Measurements from ENCODE around the gene CROCC2. TPM values are rescaled to one million over a fixed set of nuclear protein-coding genes. Genes with fewer than 3 reads are reported as not detected.

CROCC2 gene
- total and polyA plus RNA-seq, 7 experiments from 2014 or later: 0.22 TPM; not detected in 6

DNA sequence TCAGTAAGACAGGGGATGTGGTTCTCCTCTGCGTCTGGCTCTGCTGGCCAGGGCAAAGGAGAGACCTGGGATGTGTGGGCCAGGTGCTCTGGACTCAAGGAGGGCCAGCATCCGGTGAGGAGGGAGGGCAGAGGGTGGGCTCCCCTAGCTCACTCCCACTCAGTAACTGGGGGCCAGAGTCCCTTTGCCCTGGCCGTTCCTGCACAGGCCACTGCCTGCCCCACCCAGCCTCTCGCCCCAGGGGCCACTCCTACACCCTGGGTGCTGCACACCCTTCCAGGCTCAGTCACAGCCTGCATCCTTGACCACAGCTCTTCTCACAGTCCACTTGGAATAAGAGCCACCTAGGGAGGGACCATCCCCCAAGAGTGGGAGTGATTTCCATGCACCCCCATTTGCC lies 133.3 kb downstream of the CROCC2 start:
- intact Hi-C loops (cut with micrococcal nuclease): loop anchor here in 1 of 2 donors (5.0 kb wide), 1 partner anchor 42 kb away; the partner anchor contains the start of gene SNED1
- peaks cover 0 to 9% (median 0%) of the 10 kb centered on the region in 5 donors for H3K27me3 Mint-ChIP-seq
- DNase-seq (no peak), ATAC-seq (no peak)
- Histone ChIP-seq H3K27me3 (ENCODE audit: control insufficient read depth in 2 of 2, insufficient read depth in 2 of 2, low read length in 2 of 2) (no peaks in the 10 kb centered on the region), H3K27ac (ENCODE audit: low read depth, low read length) (no peak overlapping the region), H3K36me3 (ENCODE audit: control insufficient read depth in 2 of 3, insufficient read depth in 3 of 3, low read length in 3 of 3) (no peaks in the 10 kb centered on the region), H3K4me3 (ENCODE audit: low read length) (no peak overlapping the region), H3K9me3 (ENCODE audit: control insufficient read depth in 2 of 3, low read length in 3 of 3) (no peaks in the 10 kb centered on the region), H3K4me1 (ENCODE audit: control insufficient read depth in 2 of 2, insufficient read depth in 2 of 2, low read length in 2 of 2) (peaks cover 7 to 14% of the 10 kb centered on the region in 2 donors)
- peaks cover 0 to 15% (median 6%) of the 10 kb centered on the region in 5 donors for H3K36me3 Mint-ChIP-seq
- ChIA-PET POLR2A (interaction anchor here (0.7 kb wide), 1 partner anchor 11 kb away, joined by 4 read pairs; no protein-coding TSS in a partner anchor), CTCF (no interaction called here)
- H3K4me1 Mint-ChIP-seq: peaks cover 0 to 30% (median 6%) of the 10 kb centered on the region in 7 donors
- H3K27ac Mint-ChIP-seq: peak overlapping the region in 4 of 9 donors; percentile 8 to 84 (median 27)
- no peaks in the 10 kb centered on the region for H3K9me3 Mint-ChIP-seq
- H3K4me3 Mint-ChIP-seq: peak overlapping the region in 1 of 10 donors; percentile 25

DNA sequence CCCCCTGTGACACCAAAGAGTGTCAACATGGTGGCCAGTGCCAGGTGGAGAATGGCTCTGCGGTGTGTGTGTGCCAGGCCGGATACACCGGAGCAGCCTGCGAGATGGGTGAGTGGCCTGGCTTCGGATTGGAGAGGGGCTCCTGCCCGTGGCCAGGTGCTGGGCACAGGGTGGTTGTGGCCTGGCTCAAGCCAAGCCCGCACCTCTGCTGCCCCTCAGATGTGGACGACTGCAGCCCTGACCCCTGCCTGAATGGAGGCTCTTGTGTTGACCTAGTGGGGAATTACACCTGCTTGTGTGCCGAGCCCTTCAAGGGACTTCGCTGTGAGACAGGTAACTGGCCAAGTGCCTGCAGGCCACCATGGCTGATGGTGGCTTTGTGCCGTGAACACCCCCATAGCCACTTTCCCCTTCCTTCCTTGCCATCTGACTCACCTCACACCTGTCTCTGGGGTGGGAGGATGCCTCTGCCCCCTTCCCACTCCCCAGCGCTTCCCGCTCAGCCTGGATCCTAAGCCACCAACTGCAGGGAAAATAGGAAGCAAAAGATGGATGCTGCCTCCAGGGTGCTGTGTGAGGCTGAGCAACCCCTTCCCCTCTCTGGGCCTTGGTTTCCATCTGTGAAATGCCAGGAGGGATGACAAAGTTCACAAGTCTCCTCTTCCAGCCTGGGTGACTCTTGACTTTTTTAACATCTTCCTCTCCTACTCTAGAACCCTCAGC lies 134.1 kb downstream of the CROCC2 start:
- intact Hi-C loops (cut with micrococcal nuclease): no loop called here
- DNase-seq (no peak), ATAC-seq (no peak)
- CTCF ChIA-PET: no interaction called here
- H3K27me3 Mint-ChIP-seq: peaks cover 0 to 10% (median 0%) of the 10 kb centered on the region in 5 donors
- peaks cover 0 to 15% (median 10%) of the 10 kb centered on the region in 5 donors for H3K36me3 Mint-ChIP-seq
- H3K27ac ChIP-seq (ENCODE audit: low read depth, low read length): no peak overlapping the region
- H3K27ac Mint-ChIP-seq: peak overlapping the region in 1 of 9 donors; percentile 21
- no peak overlapping the region for H3K4me3 ChIP-seq (ENCODE audit: low read length)
- POLR2A ChIA-PET: no interaction called here
- peaks cover 0 to 5% (median 2%) of the 10 kb centered on the region in 11 donors for H3K9me3 Mint-ChIP-seq
- peaks cover 0 to 30% (median 6%) of the 10 kb centered on the region in 7 donors for H3K4me1 Mint-ChIP-seq
- H3K4me1 ChIP-seq (ENCODE audit: control insufficient read depth in 2 of 2, insufficient read depth in 2 of 2, low read length in 2 of 2): peaks cover 7 to 14% of the 10 kb centered on the region in 2 donors
- peak overlapping the region in 1 of 10 donors; percentile 25 for H3K4me3 Mint-ChIP-seq
- H3K36me3 ChIP-seq (ENCODE audit: control insufficient read depth in 2 of 3, insufficient read depth in 3 of 3, low read length in 3 of 3): peaks cover 0 to 2% (median 0%) of the 10 kb centered on the region in 3 experiments
- no peaks in the 10 kb centered on the region for H3K27me3 ChIP-seq (ENCODE audit: control insufficient read depth in 2 of 2, insufficient read depth in 2 of 2, low read length in 2 of 2)
- H3K9me3 ChIP-seq (ENCODE audit: control insufficient read depth in 2 of 3, low read length in 3 of 3): no peaks in the 10 kb centered on the region

DNA sequence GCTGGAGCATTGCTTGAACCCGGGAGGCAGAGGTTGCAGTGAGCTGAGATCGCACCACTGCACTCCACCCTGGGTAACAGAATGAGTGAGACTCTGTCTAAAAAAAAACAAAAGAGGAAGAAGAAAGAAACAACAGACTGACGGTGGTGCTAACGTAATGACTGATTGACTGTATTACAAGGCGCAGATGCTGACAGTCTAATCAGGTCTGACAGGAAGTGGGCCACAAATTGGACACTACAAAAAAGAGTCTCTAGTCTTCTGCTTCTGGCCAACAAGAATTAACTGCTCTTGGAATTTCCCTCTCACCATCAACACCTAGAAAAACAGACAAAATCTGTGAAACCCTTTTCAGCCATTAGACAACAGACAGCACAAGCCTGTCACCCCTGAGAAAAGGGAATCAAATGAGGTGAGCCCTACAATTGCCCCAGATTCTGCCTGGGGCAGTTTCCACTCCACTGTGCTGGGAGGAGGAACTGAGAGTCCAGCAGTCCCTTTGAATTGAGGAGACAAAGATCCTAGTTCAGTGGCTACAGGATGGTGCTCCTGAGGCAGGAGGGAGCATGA lies 135.5 kb downstream of the CROCC2 start:
- Mint-ChIP-seq H3K4me3 (no peak overlapping the region), H3K9me3 (peaks cover 0 to 18% (median 3%) of the 10 kb centered on the region in 11 donors), H3K4me1 (peaks cover 0 to 30% (median 6%) of the 10 kb centered on the region in 7 donors), H3K36me3 (peaks cover 0 to 17% (median 15%) of the 10 kb centered on the region in 5 donors), H3K27ac (peak overlapping the region in 1 of 9 donors; percentile 12), H3K27me3 (peaks cover 0 to 17% (median 0%) of the 10 kb centered on the region in 5 donors)
- Histone ChIP-seq H3K4me1 (ENCODE audit: control insufficient read depth in 2 of 2, insufficient read depth in 2 of 2, low read length in 2 of 2) (peaks cover 4 to 14% of the 10 kb centered on the region in 2 donors), H3K27me3 (ENCODE audit: control insufficient read depth in 2 of 2, insufficient read depth in 2 of 2, low read length in 2 of 2) (no peaks in the 10 kb centered on the region), H3K27ac (ENCODE audit: low read depth, low read length) (no peak overlapping the region), H3K9me3 (ENCODE audit: control insufficient read depth in 2 of 3, low read length in 3 of 3) (no peaks in the 10 kb centered on the region), H3K36me3 (ENCODE audit: control insufficient read depth in 2 of 3, insufficient read depth in 3 of 3, low read length in 3 of 3) (peaks cover 0 to 2% (median 0%) of the 10 kb centered on the region in 3 experiments), H3K4me3 (ENCODE audit: low read length) (no peak overlapping the region)
- POLR2A ChIA-PET: no interaction called here
- DNase-seq: no peak
- ATAC-seq: peak; percentile 50
- intact Hi-C loops (cut with micrococcal nuclease): no loop called here
- CTCF ChIA-PET: no interaction called here

Other genes with a start within 250 kb of the CROCC2 start
- not detected for gene AQP12B, start 223.5 kb upstream of the CROCC2 start, total RNA-seq
- gene AQP12B, start 223.5 kb upstream of the CROCC2 start, polyA plus RNA-seq: not detected
- not detected for gene AQP12A, start 214.5 kb upstream of the CROCC2 start, total RNA-seq
- not detected for gene AQP12A, start 214.5 kb upstream of the CROCC2 start, polyA plus RNA-seq
- gene KIF1A, start 86.1 kb upstream of the CROCC2 start, total RNA-seq: under 1 TPM in 1 of 5 experiments, not detected in 4; 0.24 TPM
- not detected for gene KIF1A, start 86.1 kb upstream of the CROCC2 start, polyA plus RNA-seq
- not detected for gene AGXT, start 37.5 kb upstream of the CROCC2 start, total RNA-seq
- gene AGXT, start 37.5 kb upstream of the CROCC2 start, polyA plus RNA-seq: not detected
- not detected for gene MAB21L4, start 10.2 kb upstream of the CROCC2 start, total RNA-seq
- not detected for gene MAB21L4, start 10.2 kb upstream of the CROCC2 start, polyA plus RNA-seq
- 100 to 1,000 TPM in 1 of 5 experiments, 10 to 100 TPM in 4; 20.3 to 120 (median 56.3) TPM for gene SNED1, start 92.3 kb downstream of the CROCC2 start, total RNA-seq
- gene SNED1, start 92.3 kb downstream of the CROCC2 start, polyA plus RNA-seq: 1 to 10 TPM; 1.0 to 1.4 TPM
- 100 to 1,000 TPM in 2 of 5 experiments, 10 to 100 TPM in 3; 45.3 to 214 (median 91.8) TPM for gene MTERF4, start 196.0 kb downstream of the CROCC2 start, total RNA-seq
- gene MTERF4, start 196.0 kb downstream of the CROCC2 start, polyA plus RNA-seq: 10 to 100 TPM; 73.1 to 82.3 TPM
- 100 to 1,000 TPM in 3 of 5 experiments, 10 to 100 TPM in 2; 72.0 to 160 (median 127) TPM for gene PASK, start 243.1 kb downstream of the CROCC2 start, total RNA-seq
- gene PASK, start 243.1 kb downstream of the CROCC2 start, polyA plus RNA-seq: 10 to 100 TPM; 15.0 to 25.3 TPM
- gene PPP1R7, start 244.1 kb downstream of the CROCC2 start, total RNA-seq: 100 to 1,000 TPM in 1 of 5 experiments, 10 to 100 TPM in 4; 39.2 to 105 (median 55.3) TPM
- gene PPP1R7, start 244.1 kb downstream of the CROCC2 start, polyA plus RNA-seq: 100 to 1,000 TPM; 110 to 122 TPM

Data from naive thymus-derived CD4-positive, alpha-beta T cell (primary cell).